ENCODE data around the gene ERMARD.

ERMARD gene

GRCh38 chr6:169782966-169783365, 31.5 kb downstream of the ERMARD start:
- H2BK15ac ChIP-seq (ENCODE audit: low read length) = no peak overlapping the region
- no peak overlapping the region for H3K18ac ChIP-seq (ENCODE audit: low read length)
- no peak overlapping the region for H3K9ac ChIP-seq (ENCODE audit: low read depth, low read length, poor library complexity)
- H3K4me3 ChIP-seq (ENCODE audit: low read length in 2 of 2) = no peak overlapping the region
- H2BK120ac ChIP-seq (ENCODE audit: low read depth, low read length) = no peak overlapping the region
- peaks cover 0 to 4% of the 10 kb centered on the region in 2 donors for H3K9me3 ChIP-seq (replicated peaks in 1 of 2; ENCODE audit: control insufficient read depth in 2 of 2, insufficient read depth in 1 of 2, low read depth in 1 of 2, low read length in 2 of 2)
- H3K79me1 ChIP-seq (ENCODE audit: low read depth, low read length) = no peaks in the 10 kb centered on the region
- H4K91ac ChIP-seq (ENCODE audit: low read depth, low read length, poor library complexity) = no peak overlapping the region
- H3K23ac ChIP-seq (ENCODE audit: low read depth, low read length, poor library complexity) = no peak overlapping the region
- H3K36me3 ChIP-seq (replicated peaks in 1 of 2; ENCODE audit: control insufficient read depth in 2 of 2, insufficient read depth in 2 of 2, low read length in 2 of 2) = peaks cover 2 to 31% of the 10 kb centered on the region in 2 donors
- no CpG with 5 or more reads among the region's 8 CpGs for WGBS, 2 donors (ENCODE audit: extremely low coverage in 2 of 2, insufficient read length in 2 of 2, insufficient replicate concordance in 1 of 2)
- no peak overlapping the region for H2BK5ac ChIP-seq (ENCODE audit: low read length)
- DNase-seq (ENCODE audit: low spot score) = no peak
- H4K8ac ChIP-seq (ENCODE audit: low read depth, low read length) = no peak overlapping the region
- H3K27ac ChIP-seq (replicated peaks; ENCODE audit: low read length) = no peak overlapping the region
- no peak overlapping the region for H3K14ac ChIP-seq (ENCODE audit: low read length)
- no peak overlapping the region for H2BK12ac ChIP-seq (ENCODE audit: low read length)
- no peak overlapping the region for H3K4me2 ChIP-seq (ENCODE audit: insufficient read depth, low read length, poor library complexity, severe bottlenecking)
- H3K27me3 ChIP-seq (ENCODE audit: control insufficient read depth in 3 of 3, insufficient read depth in 3 of 3, low read depth in 1 of 3, low read length in 3 of 3) = no peaks in the 10 kb centered on the region
- H3K4me1 ChIP-seq (ENCODE audit: control insufficient read depth in 2 of 2, insufficient read depth in 1 of 2, low read depth in 1 of 2, low read length in 2 of 2) = no peaks in the 10 kb centered on the region
- no peak overlapping the region for H2AK5ac ChIP-seq (ENCODE audit: low read depth, low read length)
- H2AFZ ChIP-seq (ENCODE audit: low read length) = no peak overlapping the region
- H3K4ac ChIP-seq (ENCODE audit: low read length) = no peak overlapping the region

GRCh38 chr6:169783401-169783800, 32.0 kb downstream of the ERMARD start:
- no CpG with 5 or more reads among the region's 9 CpGs for WGBS, 2 donors (ENCODE audit: extremely low coverage in 2 of 2, insufficient read length in 2 of 2, insufficient replicate concordance in 1 of 2)
- H3K4me2 ChIP-seq (ENCODE audit: insufficient read depth, low read length, poor library complexity, severe bottlenecking) = no peak overlapping the region
- no peak overlapping the region for H3K4ac ChIP-seq (ENCODE audit: low read length)
- H4K91ac ChIP-seq (ENCODE audit: low read depth, low read length, poor library complexity) = no peak overlapping the region
- no peak overlapping the region for H2AK5ac ChIP-seq (ENCODE audit: low read depth, low read length)
- H3K9ac ChIP-seq (ENCODE audit: low read depth, low read length, poor library complexity) = no peak overlapping the region
- H3K79me1 ChIP-seq (ENCODE audit: low read depth, low read length) = no peaks in the 10 kb centered on the region
- H3K36me3 ChIP-seq (replicated peaks in 1 of 2; ENCODE audit: control insufficient read depth in 2 of 2, insufficient read depth in 2 of 2, low read length in 2 of 2) = peaks cover 2 to 29% of the 10 kb centered on the region in 2 donors
- H2AFZ ChIP-seq (ENCODE audit: low read length) = no peak overlapping the region
- H3K23ac ChIP-seq (ENCODE audit: low read depth, low read length, poor library complexity) = no peak overlapping the region
- no peak overlapping the region for H4K8ac ChIP-seq (ENCODE audit: low read depth, low read length)
- H3K14ac ChIP-seq (ENCODE audit: low read length) = no peak overlapping the region
- no peaks in the 10 kb centered on the region for H3K27me3 ChIP-seq (ENCODE audit: control insufficient read depth in 3 of 3, insufficient read depth in 3 of 3, low read depth in 1 of 3, low read length in 3 of 3)
- H2BK15ac ChIP-seq (ENCODE audit: low read length) = no peak overlapping the region
- H2BK5ac ChIP-seq (ENCODE audit: low read length) = no peak overlapping the region
- H3K18ac ChIP-seq (ENCODE audit: low read length) = no peak overlapping the region
- H3K4me3 ChIP-seq (ENCODE audit: low read length in 2 of 2) = no peak overlapping the region
- H2BK12ac ChIP-seq (ENCODE audit: low read length) = no peak overlapping the region
- H3K9me3 ChIP-seq (replicated peaks in 1 of 2; ENCODE audit: control insufficient read depth in 2 of 2, insufficient read depth in 1 of 2, low read depth in 1 of 2, low read length in 2 of 2) = peaks cover 0 to 4% of the 10 kb centered on the region in 2 donors
- no peak overlapping the region for H3K27ac ChIP-seq (replicated peaks; ENCODE audit: low read length)
- no peak overlapping the region for H2BK120ac ChIP-seq (ENCODE audit: low read depth, low read length)
- H3K4me1 ChIP-seq (ENCODE audit: control insufficient read depth in 2 of 2, insufficient read depth in 1 of 2, low read depth in 1 of 2, low read length in 2 of 2) = no peaks in the 10 kb centered on the region
- DNase-seq (ENCODE audit: low spot score) = no peak

- peaks cover 0 to 4% of the 10 kb centered on the region in 2 donors for H3K9me3 ChIP-seq (replicated peaks in 1 of 2; ENCODE audit: control insufficient read depth in 2 of 2, insufficient read depth in 1 of 2, low read depth in 1 of 2, low read length in 2 of 2)
- no peak overlapping the region for H3K23ac ChIP-seq (ENCODE audit: low read depth, low read length, poor library complexity)
- no peak overlapping the region for H2AK5ac ChIP-seq (ENCODE audit: low read depth, low read length)
- H3K36me3 ChIP-seq (replicated peaks in 1 of 2; ENCODE audit: control insufficient read depth in 2 of 2, insufficient read depth in 2 of 2, low read length in 2 of 2) = peaks cover 2 to 27% of the 10 kb centered on the region in 2 donors
- H4K8ac ChIP-seq (ENCODE audit: low read depth, low read length) = no peak overlapping the region
- no peak overlapping the region for H4K91ac ChIP-seq (ENCODE audit: low read depth, low read length, poor library complexity)
- H3K4me1 ChIP-seq (ENCODE audit: control insufficient read depth in 2 of 2, insufficient read depth in 1 of 2, low read depth in 1 of 2, low read length in 2 of 2) = no peaks in the 10 kb centered on the region
- H2BK120ac ChIP-seq (ENCODE audit: low read depth, low read length) = no peak overlapping the region
- H2BK5ac ChIP-seq (ENCODE audit: low read length) = no peak overlapping the region
- no peak overlapping the region for H3K14ac ChIP-seq (ENCODE audit: low read length)
- H2BK15ac ChIP-seq (ENCODE audit: low read length) = no peak overlapping the region
- H3K9ac ChIP-seq (ENCODE audit: low read depth, low read length, poor library complexity) = no peak overlapping the region
- H3K4me3 ChIP-seq (ENCODE audit: low read length in 2 of 2) = no peak overlapping the region
- WGBS, 2 donors (ENCODE audit: extremely low coverage in 2 of 2, insufficient read length in 2 of 2, insufficient replicate concordance in 1 of 2) = no CpG with 5 or more reads among the region's 23 CpGs
- H3K18ac ChIP-seq (ENCODE audit: low read length) = no peak overlapping the region
- no peak overlapping the region for H3K27ac ChIP-seq (replicated peaks; ENCODE audit: low read length)
- H3K79me1 ChIP-seq (ENCODE audit: low read depth, low read length) = no peaks in the 10 kb centered on the region
- no peak overlapping the region for H2AFZ ChIP-seq (ENCODE audit: low read length)
- no peaks in the 10 kb centered on the region for H3K27me3 ChIP-seq (ENCODE audit: control insufficient read depth in 3 of 3, insufficient read depth in 3 of 3, low read depth in 1 of 3, low read length in 3 of 3)
- H3K4ac ChIP-seq (ENCODE audit: low read length) = no peak overlapping the region
- DNase-seq (ENCODE audit: low spot score) = no peak
- no peak overlapping the region for H2BK12ac ChIP-seq (ENCODE audit: low read length)
- H3K4me2 ChIP-seq (ENCODE audit: insufficient read depth, low read length, poor library complexity, severe bottlenecking) = no peak overlapping the region
These were observed 32.8 kb downstream of the ERMARD start for GRCh38 chr6:169783971-169784820.

GRCh38 chr6:169784821-169785340, 33.5 kb downstream of the ERMARD start:
- no peak overlapping the region for H2BK15ac ChIP-seq (ENCODE audit: low read length)
- no peak for DNase-seq (ENCODE audit: low spot score)
- H3K4me1 ChIP-seq (ENCODE audit: control insufficient read depth in 2 of 2, insufficient read depth in 1 of 2, low read depth in 1 of 2, low read length in 2 of 2) = peaks cover 0 to 2% of the 10 kb centered on the region in 2 donors
- no peaks in the 10 kb centered on the region for H3K79me1 ChIP-seq (ENCODE audit: low read depth, low read length)
- no peak overlapping the region for H3K9ac ChIP-seq (ENCODE audit: low read depth, low read length, poor library complexity)
- H3K4me2 ChIP-seq (ENCODE audit: insufficient read depth, low read length, poor library complexity, severe bottlenecking) = no peak overlapping the region
- H3K27ac ChIP-seq (replicated peaks; ENCODE audit: low read length) = no peak overlapping the region
- H3K36me3 ChIP-seq (replicated peaks in 1 of 2; ENCODE audit: control insufficient read depth in 2 of 2, insufficient read depth in 2 of 2, low read length in 2 of 2) = peaks cover 2 to 21% of the 10 kb centered on the region in 2 donors
- H3K4me3 ChIP-seq (ENCODE audit: low read length in 2 of 2) = no peak overlapping the region
- no peak overlapping the region for H3K14ac ChIP-seq (ENCODE audit: low read length)
- no peak overlapping the region for H4K8ac ChIP-seq (ENCODE audit: low read depth, low read length)
- H3K18ac ChIP-seq (ENCODE audit: low read length) = no peak overlapping the region
- H2BK120ac ChIP-seq (ENCODE audit: low read depth, low read length) = no peak overlapping the region
- WGBS, 2 donors (ENCODE audit: extremely low coverage in 2 of 2, insufficient read length in 2 of 2, insufficient replicate concordance in 1 of 2) = no CpG with 5 or more reads among the region's 12 CpGs
- H2AK5ac ChIP-seq (ENCODE audit: low read depth, low read length) = no peak overlapping the region
- no peak overlapping the region for H4K91ac ChIP-seq (ENCODE audit: low read depth, low read length, poor library complexity)
- no peak overlapping the region for H3K23ac ChIP-seq (ENCODE audit: low read depth, low read length, poor library complexity)
- H2BK12ac ChIP-seq (ENCODE audit: low read length) = no peak overlapping the region
- no peaks in the 10 kb centered on the region for H3K27me3 ChIP-seq (ENCODE audit: control insufficient read depth in 3 of 3, insufficient read depth in 3 of 3, low read depth in 1 of 3, low read length in 3 of 3)
- no peak overlapping the region for H2BK5ac ChIP-seq (ENCODE audit: low read length)
- peaks cover 0 to 4% of the 10 kb centered on the region in 2 donors for H3K9me3 ChIP-seq (replicated peaks in 1 of 2; ENCODE audit: control insufficient read depth in 2 of 2, insufficient read depth in 1 of 2, low read depth in 1 of 2, low read length in 2 of 2)
- H3K4ac ChIP-seq (ENCODE audit: low read length) = no peak overlapping the region
- no peak overlapping the region for H2AFZ ChIP-seq (ENCODE audit: low read length)
